ENCODE results near the gene SORCS2.

The SORCS2 gene

GRCh38 chr4:7381221-7381889 is 189.0 kb downstream of the SORCS2 start:
- no peak for TF ChIP-seq CTCF (IDR thresholded peaks at IDR 0.05; ENCODE audit: control extremely low read depth, extremely low read depth, low read depth, missing control alignments)
- ChIA-PET POLR2A (no interaction called here), CTCF (no interaction called here)
- no peak for DNase-seq (ENCODE audit: extremely low spot score)

GRCh38 chr4:7381890-7382633 is 189.7 kb downstream of the SORCS2 start:
- no peak for TF ChIP-seq CTCF (IDR thresholded peaks at IDR 0.05; ENCODE audit: control extremely low read depth, extremely low read depth, low read depth, missing control alignments)
- ChIA-PET CTCF (no interaction called here), POLR2A (no interaction called here)
- no peak for DNase-seq (ENCODE audit: extremely low spot score)

GRCh38 chr4:7382634-7383014 is 190.3 kb downstream of the SORCS2 start:
- ChIA-PET CTCF (no interaction called here), POLR2A (no interaction called here)
- no peak for DNase-seq (ENCODE audit: extremely low spot score)
- TF ChIP-seq CTCF (IDR thresholded peaks at IDR 0.05; ENCODE audit: control extremely low read depth, extremely low read depth, low read depth, missing control alignments): no peak

- DNase-seq (ENCODE audit: extremely low spot score): no peak
- CTCF ChIA-PET: no interaction called here
- no peak for TF ChIP-seq CTCF (IDR thresholded peaks at IDR 0.05; ENCODE audit: control extremely low read depth, extremely low read depth, low read depth, missing control alignments)
- POLR2A ChIA-PET: no interaction called here
These were observed 190.9 kb downstream of the SORCS2 start for GRCh38 chr4:7383266-7383665.

- DNase-seq (ENCODE audit: extremely low spot score): no peak
- ChIA-PET CTCF (interaction anchor here (0.9 kb wide), 1 partner anchor 26 kb away, joined by 3 read pairs; no protein-coding TSS in a partner anchor), POLR2A (no interaction called here)
- TF ChIP-seq CTCF (IDR thresholded peaks at IDR 0.05; ENCODE audit: control extremely low read depth, extremely low read depth, low read depth, missing control alignments): no peak
These were observed 191.9 kb downstream of the SORCS2 start for GRCh38 chr4:7384003-7384928.

Measured in GM10248 (cell line).